Femur (tissue), 1 donor: ENCODE results near the gene WFIKKN2.

ENCODE experiments used
- DNase-seq: peaks from one replicate; pipeline ENCODE4 v3.0.0-alpha.2; 2017

Gene WFIKKN2

DNA sequence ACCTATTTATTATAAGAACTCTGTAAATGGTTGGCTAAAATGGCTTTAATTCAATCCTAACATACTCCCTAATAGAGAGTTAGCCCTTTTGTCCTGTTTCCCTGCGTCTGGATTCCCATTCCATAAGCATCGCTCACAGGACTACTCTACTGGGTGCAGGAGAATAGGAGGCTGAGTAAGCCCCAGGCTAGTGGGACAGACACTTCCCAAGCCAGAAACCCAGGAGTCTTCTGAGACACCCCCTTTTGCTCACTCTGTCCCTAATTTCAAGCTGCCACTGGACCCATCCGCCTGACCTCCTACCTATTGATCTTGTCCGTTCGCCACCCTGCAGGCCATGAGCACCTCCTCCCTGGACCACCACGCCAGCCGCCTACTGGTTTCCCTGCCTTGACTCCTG lies 47.5 kb downstream of the WFIKKN2 start:
- DNase-seq, result no peak

- DNase-seq, result no peak
Measured at GRCh38 chr17:50883850-50884438, 48.6 kb downstream of the WFIKKN2 start.

DNA sequence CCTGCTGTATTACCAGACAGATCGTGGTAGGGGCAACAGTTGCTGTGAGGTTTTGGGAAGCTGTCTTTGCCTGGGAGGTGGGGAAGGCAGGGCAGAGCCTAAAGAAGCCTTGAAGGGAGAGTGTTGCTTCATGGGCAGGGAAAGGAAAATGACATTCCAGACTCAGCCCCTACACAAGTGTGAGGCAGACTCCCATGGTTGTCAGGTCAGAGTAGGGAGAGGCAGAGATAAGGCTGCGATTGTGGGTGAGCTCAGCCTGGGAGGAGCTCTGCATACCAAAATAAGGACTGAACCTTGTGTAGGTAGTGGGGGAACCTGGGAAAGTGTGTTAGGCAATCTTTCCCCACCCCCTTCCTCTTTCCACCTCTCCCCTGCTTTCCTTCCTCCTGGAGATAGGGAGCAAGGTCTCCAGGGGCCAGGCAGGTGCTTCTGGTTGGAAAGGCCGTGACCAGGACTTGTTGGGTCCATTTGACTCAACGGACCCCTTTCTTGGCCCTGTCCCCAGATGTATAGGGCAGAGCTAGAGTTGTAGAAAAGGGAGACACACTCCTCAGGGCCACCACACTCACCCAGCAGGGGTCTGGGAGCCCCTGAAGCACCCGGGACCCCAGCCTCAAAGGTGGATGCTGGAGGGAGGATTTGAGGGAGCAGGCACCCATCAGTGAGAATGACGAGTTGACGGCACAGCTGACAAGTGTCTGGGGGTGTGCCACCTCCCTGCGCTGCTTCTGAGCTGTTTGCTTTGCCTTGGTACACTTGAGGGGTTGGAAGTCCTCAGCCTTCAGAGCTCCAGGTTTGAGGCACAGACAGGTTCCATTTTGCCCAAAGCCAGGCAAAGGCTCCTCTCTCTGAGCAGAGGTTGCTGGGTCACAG lies 49.3 kb downstream of the WFIKKN2 start:
- DNase-seq, result no peak

DNA sequence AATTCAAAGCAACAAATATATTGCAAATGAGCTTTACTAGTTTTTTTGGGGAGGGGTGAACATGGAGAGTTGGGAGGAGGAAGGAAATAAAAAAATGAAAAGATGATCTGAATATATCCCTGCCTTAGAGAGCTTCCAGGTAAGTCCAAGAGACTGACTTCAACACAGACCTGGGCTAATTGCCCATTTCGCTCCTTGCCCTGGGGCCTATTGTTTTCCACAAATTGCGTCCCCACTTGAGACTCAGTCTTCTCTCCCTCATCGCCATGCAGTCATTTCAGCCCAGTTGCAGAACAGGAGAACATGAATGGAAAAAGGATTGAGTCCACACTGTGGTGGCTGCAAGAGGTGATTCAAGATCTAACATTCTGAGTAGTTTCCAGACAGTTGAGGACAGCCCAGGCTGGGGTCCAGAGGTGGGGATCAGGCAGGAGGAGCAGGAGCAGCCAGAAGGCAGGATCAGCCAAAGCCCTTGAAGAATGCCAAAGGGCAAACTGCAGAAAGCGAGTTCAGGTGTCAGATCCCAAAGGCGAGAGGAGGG lies 52.4 kb downstream of the WFIKKN2 start:
- DNase-seq, result no peak

DNA sequence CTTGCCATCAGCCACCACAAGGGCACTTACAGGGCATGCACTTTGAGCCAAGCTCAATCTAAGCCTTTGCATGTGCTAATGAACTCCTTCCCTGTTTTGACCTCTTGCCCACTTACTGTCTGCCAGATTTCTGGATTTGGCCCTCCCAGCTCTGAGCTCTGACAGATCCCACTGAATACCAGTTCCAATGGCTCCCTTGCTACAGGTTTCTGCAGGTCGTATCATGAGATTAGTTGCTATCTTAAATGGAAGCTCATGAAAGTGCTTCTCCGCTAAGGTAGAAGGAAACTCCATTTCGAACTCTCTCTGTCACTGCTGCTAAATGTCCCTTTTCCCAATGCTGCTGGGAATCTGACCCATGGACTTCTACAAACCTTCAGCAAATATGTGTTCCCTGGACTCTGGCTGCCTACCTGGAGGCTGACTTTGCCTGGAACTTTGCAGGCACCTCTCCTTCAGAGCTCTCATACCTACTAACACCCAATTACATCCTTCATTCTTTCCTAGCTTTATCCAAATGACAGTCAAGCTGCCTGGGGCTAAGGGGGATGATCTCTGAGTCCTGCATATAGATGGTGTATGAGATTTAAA lies 54.2 kb downstream of the WFIKKN2 start:
- no peak for DNase-seq

- no peak for DNase-seq
Measured at GRCh38 chr17:50890675-50891516, 55.5 kb downstream of the WFIKKN2 start.

- no peak for DNase-seq
Measured at GRCh38 chr17:50891577-50891989, 56.2 kb downstream of the WFIKKN2 start.
